SW480 (cell line): ENCODE results near the gene UTF1.
"Not testable (repeated sequence)": the region's sequence is repeated elsewhere in the genome, so short reads cannot be mapped to it uniquely, and the experiment has no call there.

ENCODE experiments used
- DNase-seq: peaks from one replicate; pipeline ENCODE4 v3.0.0-alpha.2; 2016; ENCODE audit warnings: low spot score

The UTF1 gene

GRCh38 chr10:133265052-133265451 lies 35.0 kb downstream of the UTF1 start:
- DNase-seq: not testable (repeated sequence)

GRCh38 chr10:133266056-133266795 lies 36.2 kb downstream of the UTF1 start:
- DNase-seq: no peak

- DNase-seq: no peak
Observed at GRCh38 chr10:133267293-133267692, 37.3 kb downstream of the UTF1 start.

- no peak for DNase-seq
Observed at GRCh38 chr10:133267829-133268228, 37.8 kb downstream of the UTF1 start.

GRCh38 chr10:133268532-133268931 lies 38.5 kb downstream of the UTF1 start:
- no peak for DNase-seq

- DNase-seq: no peak
Observed at GRCh38 chr10:133269367-133269766, 39.4 kb downstream of the UTF1 start.

GRCh38 chr10:133270204-133270603 lies 40.2 kb downstream of the UTF1 start:
- DNase-seq: no peak

GRCh38 chr10:133270773-133271297 lies 40.8 kb downstream of the UTF1 start:
- no peak for DNase-seq

GRCh38 chr10:133271521-133272300 lies 41.7 kb downstream of the UTF1 start:
- DNase-seq: no peak

- DNase-seq: no peak
Observed at GRCh38 chr10:133272301-133272963, 42.4 kb downstream of the UTF1 start.

- no peak for DNase-seq
Observed at GRCh38 chr10:133272964-133273420, 43.0 kb downstream of the UTF1 start.

- DNase-seq: no peak
Observed at GRCh38 chr10:133273534-133274143, 43.6 kb downstream of the UTF1 start.

GRCh38 chr10:133274751-133275683 lies 45.0 kb downstream of the UTF1 start:
- DNase-seq: peak; percentile 18

GRCh38 chr10:133275684-133276092 lies 45.7 kb downstream of the UTF1 start:
- no peak for DNase-seq

- no peak for DNase-seq
Observed at GRCh38 chr10:133276100-133276434, 46.0 kb downstream of the UTF1 start.

- no peak for DNase-seq
Observed at GRCh38 chr10:133276435-133277201, 46.6 kb downstream of the UTF1 start, which contains the start of gene ADAM8. TSS of gene ADAM8 (minus strand) at chr10:133276868. CDS start at chr10:133276817, 51 bp downstream.

GRCh38 chr10:133277277-133277992 lies 47.4 kb downstream of the UTF1 start:
- DNase-seq: no peak

GRCh38 chr10:133277993-133278576 lies 48.1 kb downstream of the UTF1 start:
- peak; percentile 55 for DNase-seq
